ENCODE data around the gene BCAS1. TPM values are rescaled to one million over a fixed set of nuclear protein-coding genes. Genes with fewer than 3 reads are reported as not detected.

Gene BCAS1
- total RNA-seq, 1 donor = not detected

GRCh38 chr20:53917145-53918019, 153.0 kb downstream of the BCAS1 start:
- Histone ChIP-seq H3K27me3 (ENCODE audit: insufficient read depth, low read length) (no peaks in the 10 kb centered on the region), H3K4me2 (ENCODE audit: insufficient read depth, low read length) (peak overlapping the region; percentile 69), H3K79me2 (ENCODE audit: insufficient read depth, low read length) (no peaks in the 10 kb centered on the region), H3K9me3 (ENCODE audit: low read depth, low read length) (no peaks in the 10 kb centered on the region), H3K4me1 (ENCODE audit: insufficient read depth, low read length) (peaks cover 49% of the 10 kb centered on the region), H3K36me3 (ENCODE audit: insufficient read depth, low read length) (no peaks in the 10 kb centered on the region), H4K20me1 (ENCODE audit: insufficient read depth, low read length) (no peaks in the 10 kb centered on the region), H3K4me3 (ENCODE audit: insufficient read depth, low read length) (peak overlapping the region; percentile 22), H3K27ac (ENCODE audit: low read depth, low read length) (peak overlapping the region; percentile 97), H2AFZ (ENCODE audit: low read length) (peak overlapping the region; percentile 26)
- no peak for TF ChIP-seq CTCF (IDR thresholded peaks at IDR 0.05; ENCODE audit: extremely low read depth, low read depth, low read length)
- DNase-seq (ENCODE audit: insufficient read length, low spot score, missing footprints) = peak; percentile 78

GRCh38 chr20:53916173-53916512, 154.3 kb downstream of the BCAS1 start:
- Histone ChIP-seq H3K27me3 (ENCODE audit: insufficient read depth, low read length) (no peaks in the 10 kb centered on the region), H3K4me2 (ENCODE audit: insufficient read depth, low read length) (peak overlapping the region; percentile 95), H3K4me1 (ENCODE audit: insufficient read depth, low read length) (peaks cover 49% of the 10 kb centered on the region), H3K4me3 (ENCODE audit: insufficient read depth, low read length) (peak overlapping the region; percentile 80), H3K9me3 (ENCODE audit: low read depth, low read length) (no peaks in the 10 kb centered on the region), H3K36me3 (ENCODE audit: insufficient read depth, low read length) (no peaks in the 10 kb centered on the region), H3K79me2 (ENCODE audit: insufficient read depth, low read length) (no peaks in the 10 kb centered on the region), H3K27ac (ENCODE audit: low read depth, low read length) (peak overlapping the region; percentile 97), H4K20me1 (ENCODE audit: insufficient read depth, low read length) (no peaks in the 10 kb centered on the region), H2AFZ (ENCODE audit: low read length) (peak overlapping the region; percentile 54)
- no peak for TF ChIP-seq CTCF (IDR thresholded peaks at IDR 0.05; ENCODE audit: extremely low read depth, low read depth, low read length)
- DNase-seq (ENCODE audit: insufficient read length, low spot score, missing footprints) = no peak

GRCh38 chr20:53915446-53916172, 154.8 kb downstream of the BCAS1 start:
- peak; percentile 95 for DNase-seq (ENCODE audit: insufficient read length, low spot score, missing footprints)
- H3K4me1 ChIP-seq (ENCODE audit: insufficient read depth, low read length) = peaks cover 49% of the 10 kb centered on the region
- peak overlapping the region; percentile 95 for H2AFZ ChIP-seq (ENCODE audit: low read length)
- H3K4me2 ChIP-seq (ENCODE audit: insufficient read depth, low read length) = peak overlapping the region; percentile 95
- no peaks in the 10 kb centered on the region for H3K79me2 ChIP-seq (ENCODE audit: insufficient read depth, low read length)
- H3K4me3 ChIP-seq (ENCODE audit: insufficient read depth, low read length) = peak overlapping the region; percentile 80
- H3K27ac ChIP-seq (ENCODE audit: low read depth, low read length) = peak overlapping the region; percentile 97
- H3K36me3 ChIP-seq (ENCODE audit: insufficient read depth, low read length) = no peaks in the 10 kb centered on the region
- TF ChIP-seq CTCF (IDR thresholded peaks at IDR 0.05; ENCODE audit: extremely low read depth, low read depth, low read length) = peak; percentile 97
- no peaks in the 10 kb centered on the region for H4K20me1 ChIP-seq (ENCODE audit: insufficient read depth, low read length)
- no peaks in the 10 kb centered on the region for H3K27me3 ChIP-seq (ENCODE audit: insufficient read depth, low read length)
- H3K9me3 ChIP-seq (ENCODE audit: low read depth, low read length) = no peaks in the 10 kb centered on the region

Data from osteoblast (primary cell).